Left ventricle myocardium superior (tissue), 1 donor: ENCODE results near the gene HOXB3. TPM values are rescaled to one million over a fixed set of nuclear protein-coding genes. Genes with fewer than 3 reads are reported as not detected.

ENCODE experiments used
- ATAC-seq: fragments of 200-7000 bp; cut with Tn5 transposase; one replicate; pipeline ENCODE4 v1.9.1; 2020; ENCODE audit warnings: mild to moderate bottlenecking, moderate library complexity
- DNase-seq: peaks from one replicate; pipeline ENCODE4 v3.0.0-alpha.2; 2020
- intact Hi-C: fragments of 100-400 bp; cut with micrococcal nuclease; formaldehyde crosslinking; loops from one replicate; pipeline ENCODE4 v1.11.0; 2022
- total RNA-seq: library from RNA; stranded (reverse); fragmentation: NEBNext Ultra II Directional; extraction: Animal tissue kit (Norgen Biotek cat#: 25700); gene quantifications from one replicate; pipeline ENCODE4 v1.2.1, GENCODE V29; 2021
- donor health status: DM: no; HTN: yes; CAD: no; lungs with severe emphysema.

Gene HOXB3
- total RNA-seq, 1 donor from 2014 or later, result 2.7 TPM

DNA sequence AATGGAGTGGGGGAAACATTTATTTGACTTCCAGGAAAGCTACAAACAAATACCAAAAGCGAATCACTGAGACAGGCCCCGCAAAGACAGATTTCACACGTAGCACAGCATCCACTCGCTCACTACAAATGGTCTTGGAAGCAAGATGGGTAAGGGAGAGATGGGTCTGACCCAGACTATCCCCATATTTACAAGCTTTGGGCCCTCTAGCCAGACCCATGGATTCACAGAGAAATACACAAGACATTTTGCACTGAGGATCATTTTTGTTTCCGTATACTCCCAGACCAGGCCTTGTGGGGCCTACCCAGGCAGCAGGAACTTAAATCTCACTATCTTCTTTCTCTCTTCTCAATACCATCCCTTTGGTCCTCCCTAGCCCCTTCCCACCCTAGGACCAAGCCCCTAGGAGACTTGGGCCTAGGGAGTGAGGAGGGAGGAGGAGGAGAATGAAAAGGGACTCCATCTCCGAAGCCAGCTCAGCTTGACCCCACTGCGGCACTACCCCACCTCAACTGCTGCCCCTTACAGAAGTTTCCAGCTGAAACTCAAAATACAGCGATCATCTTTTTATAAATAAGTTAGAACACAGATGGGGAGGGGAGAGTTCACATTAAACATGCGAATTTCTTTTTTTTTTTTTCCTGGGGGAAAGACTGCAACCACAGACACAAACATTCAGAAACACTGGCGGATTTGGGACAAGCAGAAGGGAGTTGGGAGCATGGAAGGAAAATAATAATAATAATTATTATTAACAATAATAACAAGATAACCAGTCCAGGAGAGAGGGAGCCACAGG, 1.4 kb upstream of the HOXB3 start:
- ATAC-seq (no peak), DNase-seq (no peak)
- intact Hi-C loops, result no loop called here

DNA sequence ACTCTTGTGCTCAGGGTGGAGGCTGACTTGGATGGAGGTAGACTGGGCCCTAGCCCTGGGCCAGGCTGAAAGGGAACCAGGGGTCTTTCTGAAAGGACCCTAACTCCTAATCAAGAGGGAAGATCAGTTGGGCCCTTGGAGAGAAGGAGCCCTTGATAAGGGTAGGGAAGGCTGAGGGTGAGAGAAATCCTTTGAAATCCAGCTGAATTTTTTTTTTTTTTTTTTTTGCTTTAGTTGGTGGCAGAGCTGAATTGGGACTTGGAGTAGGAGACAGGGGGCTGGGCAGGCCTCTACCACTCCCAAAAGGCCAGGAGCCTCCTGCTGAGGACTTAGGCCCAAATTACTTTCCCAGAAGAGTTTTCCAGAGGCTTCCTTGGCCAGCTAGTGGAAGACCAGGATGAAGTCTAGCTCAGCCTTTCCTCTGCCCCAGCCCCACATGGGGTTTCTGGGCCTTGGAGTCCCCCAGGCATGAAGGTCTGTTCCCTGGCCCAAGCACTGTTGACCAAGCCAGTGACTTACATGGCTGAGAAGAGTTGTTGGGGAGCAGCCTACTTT, 643 bp upstream of the HOXB3 start:
- ATAC-seq (no peak), DNase-seq (no peak)
- intact Hi-C loops, result no loop called here

DNA sequence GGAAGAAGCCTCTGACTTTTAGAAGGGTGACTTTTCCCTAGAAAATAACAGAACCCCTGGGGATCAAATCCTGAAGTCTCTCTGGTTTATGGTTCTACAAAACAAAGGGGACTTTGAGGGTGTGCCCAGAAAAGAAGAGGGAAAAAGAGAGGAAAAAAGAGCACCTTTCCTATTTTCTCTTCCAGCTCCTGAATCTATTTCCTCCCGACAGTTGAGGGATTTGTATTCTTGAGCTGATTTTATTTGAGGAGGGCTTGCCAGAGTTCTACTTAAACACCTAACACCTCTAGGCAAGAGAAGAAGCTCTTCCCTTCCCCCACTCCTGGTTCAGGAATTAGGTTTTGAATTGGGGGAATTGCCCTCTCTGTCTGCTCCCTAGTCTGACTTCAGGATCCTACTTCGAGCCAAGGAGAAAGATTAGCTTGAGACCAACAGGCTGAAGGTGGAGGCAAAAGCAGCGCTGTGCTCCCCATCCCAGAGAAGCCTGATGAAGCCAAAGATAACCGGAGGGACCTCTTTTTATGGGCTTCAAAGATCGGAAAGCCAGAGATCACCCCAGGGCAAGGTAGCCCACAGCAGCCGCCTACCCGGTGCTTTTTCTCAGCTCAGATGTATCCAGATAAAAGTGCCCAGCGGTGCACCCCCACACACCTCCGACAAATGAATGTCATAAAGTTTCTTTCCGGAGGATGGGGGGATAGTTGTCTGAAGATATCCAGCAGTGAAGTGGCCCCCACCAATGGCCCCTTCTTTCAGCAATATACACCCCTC, 796 bp downstream of the HOXB3 start:
- DNase-seq (no peak), ATAC-seq (no peak)
- intact Hi-C loops, result no loop called here

DNA sequence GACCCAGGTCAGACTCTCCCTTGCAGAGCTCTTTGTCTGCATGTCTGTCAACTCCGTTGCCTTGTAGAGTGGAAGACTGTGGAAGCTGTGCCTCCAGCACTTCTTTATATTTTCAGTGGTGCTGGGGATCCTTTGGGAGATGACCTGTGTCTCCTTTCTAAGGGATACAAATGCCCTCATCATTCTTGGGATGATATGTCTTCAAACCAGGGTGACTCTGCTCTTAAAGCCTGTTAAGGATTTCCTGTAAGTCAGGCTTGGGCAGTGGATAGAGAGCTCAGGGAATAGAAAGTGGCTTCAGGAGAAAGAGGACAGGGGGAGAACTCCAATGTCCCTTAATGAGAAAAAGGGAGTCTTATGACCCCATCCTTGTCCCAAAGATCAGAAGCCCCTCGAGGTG, 1.5 kb downstream of the HOXB3 start:
- no peak for ATAC-seq
- intact Hi-C loops, result no loop called here
- DNase-seq, result no peak

DNA sequence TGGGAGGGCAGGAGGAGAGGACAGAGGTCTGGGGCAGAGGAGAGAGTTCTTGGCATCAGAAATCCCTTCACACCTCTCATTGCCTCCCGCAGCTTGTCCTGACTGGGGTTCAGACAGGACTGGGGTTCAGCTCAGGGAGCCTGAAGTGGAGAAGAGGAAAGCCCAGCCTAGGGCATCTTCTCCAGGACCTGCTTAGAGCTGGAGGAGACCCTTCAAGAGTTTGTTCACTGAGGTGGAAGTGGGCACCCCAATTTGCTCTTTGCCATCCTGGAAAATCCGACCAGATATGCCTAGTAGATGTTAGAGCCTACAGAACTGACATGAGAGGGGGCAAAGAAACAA, 2.0 kb downstream of the HOXB3 start:
- no peak for ATAC-seq
- intact Hi-C loops, result no loop called here

DNA sequence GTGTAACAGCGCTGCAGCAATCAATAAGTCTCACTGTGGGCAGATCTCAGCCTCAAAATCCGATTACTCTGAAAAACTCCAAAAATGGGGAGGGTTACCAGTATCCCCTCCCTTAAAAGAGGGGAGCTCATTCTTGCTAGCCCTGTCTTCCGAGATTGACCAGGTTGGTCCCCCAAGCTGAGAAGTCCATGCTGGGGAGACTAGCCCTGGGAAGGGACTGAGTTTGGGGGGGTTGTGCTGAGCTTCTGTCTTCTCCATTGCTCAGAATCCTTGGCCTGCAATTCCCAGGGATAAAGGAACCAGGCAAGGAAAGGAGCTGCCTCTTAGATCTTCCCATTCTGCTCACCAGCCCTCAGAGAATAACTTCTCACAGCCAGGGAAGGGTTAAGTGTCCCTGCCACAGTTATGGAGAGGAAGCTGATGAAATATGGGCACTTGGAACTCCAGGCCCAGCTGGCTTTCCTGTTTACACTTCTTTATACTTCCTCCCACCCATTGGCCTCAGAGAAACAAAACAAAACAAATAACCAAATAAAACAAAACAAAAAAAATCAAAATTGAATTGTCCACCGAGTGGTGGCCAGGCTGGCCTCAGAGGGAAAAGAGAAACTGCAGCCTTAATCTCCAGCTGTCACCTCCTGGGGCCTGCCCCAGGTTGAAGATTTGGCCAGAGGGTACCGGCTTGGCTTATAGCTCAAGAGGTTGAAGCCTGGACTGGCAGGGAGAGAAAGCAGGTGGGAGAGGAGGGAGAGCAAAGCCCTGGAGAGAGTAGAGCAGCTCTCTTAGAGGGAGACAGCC, 2.6 kb downstream of the HOXB3 start:
- DNase-seq (no peak), ATAC-seq (no peak)
- intact Hi-C loops, result no loop called here

More for the DNA sequence above, 2.0 kb downstream of the HOXB3 start:
- no peak for DNase-seq

DNA sequence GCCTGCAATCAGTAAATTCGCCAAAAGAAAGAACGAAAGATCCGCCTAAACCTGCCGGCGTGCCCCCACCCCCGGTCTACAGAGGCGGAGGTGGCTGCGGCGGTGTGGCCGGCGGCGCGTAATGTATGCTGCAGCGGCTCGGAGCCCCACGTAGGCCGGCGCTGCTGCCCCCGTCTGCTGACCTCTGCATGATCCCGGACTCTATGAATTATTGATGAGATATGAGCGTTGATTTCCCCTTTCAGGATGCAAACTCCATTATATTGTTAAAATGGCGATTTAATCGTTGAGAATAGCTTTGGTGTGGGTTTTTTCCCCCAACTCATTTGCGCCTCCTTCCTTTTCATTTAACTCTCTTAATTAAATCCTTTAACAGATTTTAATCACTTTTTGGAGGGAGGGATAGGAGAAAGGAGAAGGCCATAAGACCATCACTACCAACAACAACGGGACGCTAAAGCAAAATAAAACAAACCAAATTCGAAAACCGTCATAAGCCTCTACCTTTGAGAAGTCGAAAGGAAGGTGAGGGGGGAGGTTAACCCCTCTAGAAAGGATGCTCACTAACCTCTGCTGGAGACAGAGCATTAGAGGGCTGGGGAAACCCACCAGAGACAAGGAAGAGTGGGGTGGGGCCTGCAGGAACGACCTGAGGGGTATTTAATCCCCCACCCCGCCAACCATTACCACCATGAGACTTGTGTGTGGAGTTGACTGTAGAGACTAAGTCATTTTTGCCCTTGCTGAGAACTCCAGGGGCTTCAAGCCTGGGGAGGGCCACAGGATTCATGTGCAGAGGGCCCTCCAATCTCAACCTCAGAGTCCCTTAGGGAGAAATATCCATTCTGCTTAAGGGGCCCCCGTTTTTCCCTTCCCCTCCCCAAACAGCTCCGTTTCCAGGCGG, 3.4 kb downstream of the HOXB3 start:
- no peak for ATAC-seq
- DNase-seq, result no peak
- intact Hi-C loops, result no loop called here

DNA sequence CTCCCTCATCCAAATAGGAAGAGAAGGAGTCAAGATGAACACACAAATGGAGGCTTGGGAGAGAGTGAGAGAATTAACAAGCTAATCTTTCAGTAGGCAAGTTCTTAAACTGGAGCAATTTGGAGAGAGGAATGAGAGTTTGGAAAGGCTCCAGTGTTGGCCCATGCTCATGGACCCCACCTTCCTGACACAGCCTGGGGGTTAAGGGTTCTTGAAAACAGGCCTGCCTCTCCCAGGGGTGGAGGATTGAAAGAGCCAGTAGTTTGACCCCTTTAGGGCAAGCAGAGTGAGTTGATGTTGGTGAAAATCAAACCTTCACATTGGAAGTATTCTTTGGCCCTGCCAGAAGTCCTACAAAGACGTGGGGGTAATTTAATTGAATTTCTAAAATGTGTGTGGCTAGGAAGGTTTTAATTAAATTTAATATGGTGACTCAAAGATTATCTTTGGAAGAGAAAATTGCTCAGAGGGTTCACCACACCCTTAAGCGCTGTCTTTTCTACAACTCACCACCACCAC, 5.8 kb downstream of the HOXB3 start:
- ATAC-seq, result no peak
- intact Hi-C loops, result no loop called here
- DNase-seq, result no peak

DNA sequence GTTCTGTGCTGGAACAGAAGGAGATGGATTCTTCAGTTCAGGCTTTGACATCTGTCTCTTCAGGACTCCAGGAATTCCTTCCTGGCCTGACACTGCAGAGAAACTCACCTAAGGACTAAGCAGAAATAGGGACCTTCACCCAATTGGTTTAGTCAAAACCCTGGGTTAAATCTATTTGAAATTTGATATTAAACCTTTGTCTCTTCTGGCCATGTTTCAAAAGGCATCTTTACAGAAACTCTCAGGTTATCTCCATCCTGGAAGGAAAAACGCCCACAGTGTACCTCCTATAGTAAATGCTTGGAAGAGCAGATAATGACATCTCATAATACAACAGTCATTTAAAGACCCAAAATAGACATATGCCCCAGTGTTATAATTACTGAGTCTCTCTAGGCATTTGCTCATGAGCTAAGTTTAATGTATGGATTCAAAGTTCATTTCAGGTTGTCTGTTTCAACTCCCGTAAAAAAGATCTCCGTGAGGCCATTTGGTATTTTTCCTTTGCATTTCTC, 6.3 kb downstream of the HOXB3 start:
- ATAC-seq (no peak), DNase-seq (no peak)
- intact Hi-C loops, result no loop called here

DNA sequence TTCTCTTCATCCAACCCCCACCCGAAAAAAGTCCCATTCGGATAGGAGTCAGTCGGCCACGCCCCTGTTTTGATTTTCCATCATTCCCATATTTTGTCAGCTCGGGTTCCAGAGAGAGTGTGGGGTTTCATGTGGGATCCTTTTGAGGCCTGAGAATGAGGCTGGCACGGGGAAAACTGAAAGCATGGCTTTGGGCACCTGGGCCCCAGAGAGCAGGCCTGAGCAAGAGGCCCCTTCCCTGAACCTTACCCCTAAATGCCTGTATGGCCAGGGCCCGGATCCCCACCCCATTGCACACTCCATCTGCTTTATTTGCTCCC, 7.3 kb downstream of the HOXB3 start:
- DNase-seq, result no peak
- ATAC-seq, result no peak
- intact Hi-C loops, result no loop called here

DNA sequence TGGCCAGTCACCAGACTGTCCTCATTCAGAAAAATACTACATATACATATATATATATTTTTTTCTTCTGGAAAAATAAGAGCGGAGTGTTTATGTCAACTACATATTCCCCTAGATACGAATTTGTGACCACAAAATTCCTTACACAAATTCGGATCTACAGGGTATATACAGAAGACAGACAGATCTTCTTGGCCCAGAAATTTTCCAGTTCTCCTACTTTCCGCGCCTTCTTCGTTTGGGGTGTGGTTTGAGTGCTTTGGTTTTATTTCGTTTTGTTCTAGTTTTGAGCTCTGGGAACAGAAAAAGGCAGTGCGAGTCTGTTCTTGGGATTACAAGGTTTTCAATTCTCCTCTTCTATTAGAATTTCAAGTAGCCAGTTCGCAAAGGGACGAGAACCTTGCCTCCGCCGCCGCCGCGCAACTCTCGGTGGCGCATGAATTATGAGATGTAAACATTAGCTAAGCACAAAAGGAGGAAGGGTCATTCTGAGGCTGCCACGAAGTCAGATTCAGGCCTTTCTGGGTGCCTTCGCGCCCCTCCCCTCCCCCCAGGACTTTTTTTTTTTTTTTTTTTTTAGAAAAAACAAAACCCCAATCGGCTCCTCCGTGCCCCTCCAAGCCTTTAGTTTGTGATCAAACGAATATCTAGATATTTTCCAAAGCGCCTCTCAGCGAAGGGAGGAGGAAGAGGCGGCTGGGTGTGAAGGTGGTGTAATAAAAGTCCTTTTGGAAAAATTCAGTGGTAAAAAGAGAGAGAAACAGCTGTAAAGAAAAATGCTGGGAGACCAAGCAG, 10.1 kb downstream of the HOXB3 start:
- ATAC-seq (no peak), DNase-seq (no peak)
- intact Hi-C loops, result no loop called here

DNA sequence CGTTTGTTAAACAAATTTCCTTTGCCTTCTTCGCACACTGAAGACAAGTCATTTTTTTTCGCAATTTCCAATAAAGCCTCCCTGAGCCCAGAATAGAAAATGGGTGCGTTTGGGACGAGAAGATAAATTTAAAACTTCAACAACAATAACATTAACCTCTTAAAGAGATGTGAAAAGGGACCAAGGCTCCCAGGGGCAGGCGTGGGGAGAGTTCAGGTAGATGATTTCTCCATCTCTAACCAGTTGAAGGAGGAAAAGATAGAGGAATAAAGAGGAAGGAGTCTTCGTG, 10.6 kb downstream of the HOXB3 start:
- ATAC-seq (no peak), DNase-seq (no peak)
- intact Hi-C loops, result no loop called here

DNA sequence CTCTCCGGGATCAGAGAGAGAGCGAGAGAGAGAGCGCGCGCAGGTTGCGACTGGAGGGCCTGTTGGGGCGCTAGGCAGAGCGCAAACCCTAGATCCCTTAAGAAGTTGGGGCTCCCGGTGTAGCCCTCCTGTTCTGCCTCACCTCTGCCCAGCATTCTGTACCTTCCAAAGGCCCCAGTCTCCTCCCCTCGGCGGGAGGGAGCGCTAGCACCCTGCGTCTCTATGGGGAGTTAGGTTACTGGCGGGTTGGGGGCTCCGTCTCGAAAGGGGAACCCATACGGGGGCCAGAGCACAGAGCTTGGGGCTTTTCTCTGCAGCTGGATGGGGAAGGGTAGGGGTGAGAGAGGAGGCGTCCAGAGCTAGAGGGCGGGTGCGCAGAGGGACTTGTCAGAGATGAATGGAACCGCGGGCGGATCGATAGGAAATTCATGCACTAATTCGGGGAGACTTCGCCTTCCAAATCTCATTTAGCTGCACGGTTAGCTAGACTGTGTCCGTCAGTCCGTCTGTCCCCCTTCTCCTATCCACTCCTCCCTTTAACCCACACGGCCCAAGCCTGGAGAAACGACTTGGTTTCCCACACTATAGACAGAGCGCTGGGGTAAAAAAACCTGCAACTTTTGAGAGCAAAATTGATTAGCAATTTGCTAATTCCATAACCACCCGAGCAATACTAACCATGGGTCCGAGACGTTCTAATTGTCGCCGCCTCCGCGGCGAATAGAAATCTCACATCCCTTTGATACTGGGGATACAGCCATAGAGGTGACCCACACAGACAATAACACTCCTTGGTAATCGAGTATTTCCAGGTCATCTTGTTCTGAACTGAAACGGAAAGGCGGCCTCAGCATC, 11.2 kb downstream of the HOXB3 start:
- DNase-seq, result no peak
- ATAC-seq, result no peak
- intact Hi-C loops, result no loop called here

DNA sequence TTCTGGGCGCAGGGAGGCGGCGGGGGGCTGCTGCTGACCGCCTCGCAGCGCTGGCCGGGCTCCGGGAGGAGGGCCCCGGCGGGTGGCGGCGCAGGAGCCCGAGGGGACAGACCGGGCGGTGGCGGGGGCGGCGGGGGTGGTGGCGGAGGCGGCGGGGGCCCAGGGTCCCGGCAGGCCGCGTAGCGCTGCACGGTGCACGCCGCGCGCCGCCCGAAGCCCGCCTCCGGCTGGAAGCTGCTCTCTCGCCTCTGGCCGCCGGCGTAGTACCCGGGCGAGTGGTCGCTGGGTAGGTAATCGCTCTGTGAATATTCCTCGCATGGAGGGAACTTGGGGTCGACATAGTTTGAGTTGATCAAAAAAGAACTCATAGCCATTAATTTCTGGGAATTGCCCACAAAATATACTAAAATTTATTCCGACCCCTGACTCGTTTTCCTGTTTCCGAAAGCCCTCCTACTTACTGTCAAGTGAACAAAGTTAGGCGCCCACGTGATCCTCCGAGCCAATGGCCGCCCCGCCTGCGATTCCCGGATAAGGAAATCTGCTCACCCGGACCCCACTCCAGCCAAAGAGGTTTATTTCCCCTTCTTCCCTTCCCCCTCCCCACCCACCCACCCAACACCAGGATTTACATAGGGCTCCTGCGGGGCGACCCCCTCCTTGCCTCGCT, 12.0 kb downstream of the HOXB3 start, which contains the start of gene HOXB4:
Gene HOXB4 (minus strand): TSS at position 405 of the 670 bp plus-strand sequence. CDS start 31 bp downstream, at position 374.
- intact Hi-C loops, result no loop called here

DNA sequence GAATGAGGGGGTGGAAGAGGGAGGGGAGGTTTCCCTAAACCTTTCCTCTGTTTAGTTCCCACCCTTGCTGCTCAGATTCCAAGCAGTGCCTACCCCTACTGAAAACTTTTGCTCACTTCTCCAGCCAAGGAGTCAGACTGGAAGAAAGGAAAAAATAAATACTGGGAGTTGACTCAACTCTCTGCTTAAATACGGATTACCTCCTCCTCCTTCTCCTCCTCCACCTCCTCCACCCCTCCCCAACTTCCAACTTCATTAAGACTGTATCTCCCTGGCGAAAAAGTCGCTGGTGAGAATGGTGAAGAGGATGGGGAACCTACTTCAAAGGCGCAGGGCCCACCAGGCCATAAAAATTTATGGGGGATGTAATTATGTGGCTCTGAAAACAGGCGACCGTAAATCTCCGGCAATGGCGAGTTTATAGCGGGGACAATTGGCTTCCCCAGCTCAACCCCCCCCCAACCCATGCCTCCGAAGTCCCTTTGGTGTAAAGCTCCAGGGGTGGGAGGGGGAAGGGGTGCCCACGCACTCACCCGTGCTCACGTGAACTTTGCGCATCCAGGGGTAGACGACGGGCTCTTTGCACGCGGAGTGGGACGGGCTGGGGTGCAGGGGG, 12.6 kb downstream of the HOXB3 start:
- intact Hi-C loops, result no loop called here
- no peak for DNase-seq

More for the DNA sequence above, 12.0 kb downstream of the HOXB3 start, which contains the start of gene HOXB4:
- peak; percentile 52 for ATAC-seq
- DNase-seq, result peak; percentile 74

More for the DNA sequence above, 12.6 kb downstream of the HOXB3 start:
- ATAC-seq, result no peak
